ENCODE data around the gene ULK2. TPM values are rescaled to one million over a fixed set of nuclear protein-coding genes. Genes with fewer than 3 reads are reported as not detected.
"Not testable (repeated sequence)": the region's sequence is repeated elsewhere in the genome, so short reads cannot be mapped to it uniquely, and the experiment has no call there.

Gene ULK2
- polyA plus RNA-seq, 1 of the 3 experiments (the other 2 are of a cell fraction), result 18.0 TPM

DNA sequence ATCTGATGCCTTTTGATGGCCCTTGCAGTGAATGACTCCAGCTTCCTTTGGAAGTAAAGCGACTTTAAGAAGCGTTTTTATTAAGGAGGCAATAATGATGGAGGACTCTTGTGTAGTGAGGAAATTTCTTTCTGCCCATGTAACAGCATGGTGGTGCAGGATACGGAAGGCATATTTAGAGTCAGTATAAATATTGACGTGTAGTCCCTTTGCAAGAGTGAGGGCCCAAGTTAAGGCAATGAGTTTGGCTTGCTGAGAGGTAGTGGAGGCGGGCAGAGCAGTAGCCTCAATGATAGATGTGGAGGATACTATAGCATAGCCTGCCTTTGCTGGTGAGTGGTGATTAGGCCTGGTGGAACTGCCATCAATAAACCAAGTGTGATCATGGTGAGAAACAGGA is 22.3 kb upstream of the ULK2 start:
- H2AFZ ChIP-seq (ENCODE audit: low read depth); POLR2A ChIA-PET; H3K27ac ChIP-seq (ENCODE audit: low read depth in 2 of 2, low read length in 1 of 2); H3K4me3 ChIP-seq (ENCODE audit: low read depth in 2 of 2, low read length in 1 of 2); H3K27me3 ChIP-seq (ENCODE audit: insufficient read depth); H3K79me2 ChIP-seq (ENCODE audit: insufficient read depth); H3K9me2 ChIP-seq; CTCF ChIA-PET; H3K36me3 ChIP-seq (replicated peaks in 1 of 2; ENCODE audit: control insufficient read depth in 1 of 2, insufficient read depth in 2 of 2, low read length in 1 of 2); H4K20me1 ChIP-seq (ENCODE audit: insufficient read depth); H3K9ac ChIP-seq; H3K4me2 ChIP-seq; H3F3A ChIP-seq (replicated peaks; ENCODE audit: insufficient read depth); H3K9me3 ChIP-seq; H3K4me1 ChIP-seq (ENCODE audit: control insufficient read depth in 1 of 2, insufficient read depth in 2 of 2, low read depth in 1 of 2, low read length in 1 of 2); DNase-seq: not testable (repeated sequence)
- 91% methylated on average over 5 of the region's 5 CpGs for WGBS (ENCODE audit: low lambda C conversion rate)

DNA sequence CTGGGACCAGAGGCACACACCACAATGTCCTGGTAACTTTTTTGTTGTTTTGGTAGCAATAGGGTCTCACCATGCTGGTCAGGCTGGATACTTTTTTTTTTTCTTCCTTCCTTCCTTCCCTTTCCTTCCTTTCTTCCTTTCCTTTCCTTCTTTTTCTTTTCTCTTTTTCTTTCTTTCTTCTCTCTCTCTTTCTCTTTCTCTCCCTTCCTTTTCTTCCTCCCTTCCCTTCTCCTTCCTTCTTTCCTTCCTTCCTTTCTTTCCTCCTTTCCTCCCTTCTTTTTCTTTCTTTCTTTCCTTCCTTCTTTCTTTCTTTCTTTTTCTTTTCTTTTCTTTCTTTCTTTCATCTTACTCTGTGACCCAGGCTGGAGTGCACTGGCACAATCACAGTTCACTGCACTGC is 18.4 kb upstream of the ULK2 start:
- TF ChIP-seq MXI1 (IDR thresholded peaks at IDR 0.05; ENCODE audit: low read depth, low read length) (no peak), RFX5 (IDR thresholded peaks at IDR 0.05; ENCODE audit: low read length) (no peak), GABPA (IDR thresholded peaks at IDR 0.05; ENCODE audit: low read depth) (no peak), JUND (IDR thresholded peaks at IDR 0.05) (no peak)

DNA sequence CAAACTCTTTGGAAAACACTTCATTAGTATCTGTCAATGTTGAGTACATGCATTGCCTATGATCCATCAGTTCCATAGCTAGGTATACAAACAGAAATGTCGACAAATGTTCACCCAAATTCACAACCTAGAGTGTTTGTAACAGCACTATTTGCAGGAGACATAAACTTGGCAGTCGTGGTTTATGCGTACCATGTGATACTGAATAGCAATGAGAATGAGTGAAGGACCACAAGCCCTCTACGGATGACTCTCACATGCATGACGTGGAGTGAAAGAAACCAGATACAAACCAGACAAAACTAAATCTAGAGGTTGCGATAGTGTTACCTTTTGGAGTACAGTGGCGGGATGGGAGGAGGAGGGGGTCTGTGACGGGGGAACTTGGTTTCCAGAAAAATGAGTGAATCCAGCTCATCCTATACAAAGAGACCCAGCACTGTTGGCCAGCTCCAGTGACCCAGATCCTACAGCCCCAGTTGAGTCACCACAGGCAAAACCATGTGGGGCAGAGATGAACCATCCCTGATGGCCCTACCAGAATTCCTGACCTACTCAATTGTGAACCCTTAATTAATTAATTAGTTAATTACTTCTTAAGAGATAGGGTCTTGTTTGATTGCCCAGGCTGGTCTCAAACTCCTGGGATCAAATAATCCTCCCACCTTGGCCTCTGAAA is 15.9 kb upstream of the ULK2 start:
- CTCF ChIA-PET, result no interaction called here
- TF ChIP-seq, protein P1, sequence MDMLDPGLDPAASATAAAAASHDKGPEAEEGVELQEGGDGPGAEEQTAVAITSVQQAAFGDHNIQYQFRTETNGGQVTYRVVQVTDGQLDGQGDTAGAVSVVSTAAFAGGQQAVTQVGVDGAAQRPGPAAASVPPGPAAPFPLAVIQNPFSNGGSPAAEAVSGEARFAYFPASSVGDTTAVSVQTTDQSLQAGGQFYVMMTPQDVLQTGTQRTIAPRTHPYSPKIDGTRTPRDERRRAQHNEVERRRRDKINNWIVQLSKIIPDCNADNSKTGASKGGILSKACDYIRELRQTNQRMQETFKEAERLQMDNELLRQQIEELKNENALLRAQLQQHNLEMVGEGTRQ (IDR thresholded peaks at IDR 0.05; ENCODE audit: borderline replicate concordance, low read depth, low read length), result no peak
- TF ChIP-seq FOSL2 (IDR thresholded peaks at IDR 0.05; ENCODE audit: borderline replicate concordance, low read depth) (no peak), EZH2phosphoT487 (IDR thresholded peaks at IDR 0.05; ENCODE audit: borderline replicate concordance, low read depth) (no peak)
- TF ChIP-seq, protein P2, sequence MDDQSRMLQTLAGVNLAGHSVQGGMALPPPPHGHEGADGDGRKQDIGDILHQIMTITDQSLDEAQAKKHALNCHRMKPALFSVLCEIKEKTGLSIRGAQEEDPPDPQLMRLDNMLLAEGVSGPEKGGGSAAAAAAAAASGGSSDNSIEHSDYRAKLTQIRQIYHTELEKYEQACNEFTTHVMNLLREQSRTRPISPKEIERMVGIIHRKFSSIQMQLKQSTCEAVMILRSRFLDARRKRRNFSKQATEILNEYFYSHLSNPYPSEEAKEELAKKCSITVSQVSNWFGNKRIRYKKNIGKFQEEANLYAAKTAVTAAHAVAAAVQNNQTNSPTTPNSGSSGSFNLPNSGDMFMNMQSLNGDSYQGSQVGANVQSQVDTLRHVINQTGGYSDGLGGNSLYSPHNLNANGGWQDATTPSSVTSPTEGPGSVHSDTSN (IDR thresholded peaks at IDR 0.05), result no peak

More for the DNA sequence above, 18.4 kb upstream of the ULK2 start:
- DNase-seq, result no peak
- CTCF ChIA-PET, result no interaction called here
- POLR2A ChIA-PET, result interaction anchor here (0.7 kb wide), 1 partner anchor 13 kb away, joined by 7 read pairs; no protein-coding TSS in a partner anchor
- Histone ChIP-seq H4K20me1 (ENCODE audit: insufficient read depth) (no peaks in the 10 kb centered on the region), H3K27me3 (ENCODE audit: insufficient read depth) (no peaks in the 10 kb centered on the region), H3K36me3 (replicated peaks in 1 of 2; ENCODE audit: control insufficient read depth in 1 of 2, insufficient read depth in 2 of 2, low read length in 1 of 2) (no peaks in the 10 kb centered on the region), H3K27ac (ENCODE audit: low read depth in 2 of 2, low read length in 1 of 2) (no peak overlapping the region), H3K4me3 (ENCODE audit: low read depth in 2 of 2, low read length in 1 of 2) (no peak overlapping the region), H3K9ac (no peak overlapping the region), H3K4me1 (ENCODE audit: control insufficient read depth in 1 of 2, insufficient read depth in 2 of 2, low read depth in 1 of 2, low read length in 1 of 2) (no peaks in the 10 kb centered on the region), H3K4me2 (no peak overlapping the region), H3K9me2 (no peaks in the 10 kb centered on the region), H3K9me3 (no peaks in the 10 kb centered on the region), H3F3A (replicated peaks; ENCODE audit: insufficient read depth) (no peaks in the 10 kb centered on the region), H3K79me2 (ENCODE audit: insufficient read depth) (no peaks in the 10 kb centered on the region), H2AFZ (ENCODE audit: low read depth) (no peak overlapping the region)

More for the DNA sequence above, 15.9 kb upstream of the ULK2 start:
- DNase-seq, result no peak
- Histone ChIP-seq H3K4me3 (ENCODE audit: low read depth in 2 of 2, low read length in 1 of 2) (no peak overlapping the region), H3K4me2 (no peak overlapping the region), H3K9ac (no peak overlapping the region), H3K9me3 (no peaks in the 10 kb centered on the region), H3K79me2 (ENCODE audit: insufficient read depth) (no peaks in the 10 kb centered on the region), H3F3A (replicated peaks; ENCODE audit: insufficient read depth) (no peaks in the 10 kb centered on the region), H2AFZ (ENCODE audit: low read depth) (no peak overlapping the region), H3K27me3 (ENCODE audit: insufficient read depth) (no peaks in the 10 kb centered on the region), H4K20me1 (ENCODE audit: insufficient read depth) (no peaks in the 10 kb centered on the region), H3K4me1 (ENCODE audit: control insufficient read depth in 1 of 2, insufficient read depth in 2 of 2, low read depth in 1 of 2, low read length in 1 of 2) (no peaks in the 10 kb centered on the region), H3K27ac (ENCODE audit: low read depth in 2 of 2, low read length in 1 of 2) (no peak overlapping the region), H3K36me3 (replicated peaks in 1 of 2; ENCODE audit: control insufficient read depth in 1 of 2, insufficient read depth in 2 of 2, low read length in 1 of 2) (no peaks in the 10 kb centered on the region), H3K9me2 (no peaks in the 10 kb centered on the region)
- POLR2A ChIA-PET, result no interaction called here
- WGBS (ENCODE audit: low lambda C conversion rate), result 83% methylated on average over 8 of the region's 8 CpGs

Measured in SK-N-SH (cell line).